ENCODE results near the gene SPOCK1. TPM values are rescaled to one million over a fixed set of nuclear protein-coding genes. Genes with fewer than 3 reads are reported as not detected.

SPOCK1 gene
- total and polyA plus RNA-seq, 4 donors: 0.48 to 4.5 (median 0.69) TPM

- ATAC-seq (ENCODE audit: insufficient read depth, low FRiP score) (no peak), DNase-seq (peak in 1 of 3 donors; percentile 27)
- no peak for TF ChIP-seq CTCF (IDR thresholded peaks at IDR 0.05; ENCODE audit: control extremely low read depth, extremely low read depth)
- Histone ChIP-seq H3K36me3 (ENCODE audit: control insufficient read depth in 4 of 4, insufficient read depth in 4 of 4, low read length in 4 of 4) (no peaks in the 10 kb centered on the region), H3K9ac (ENCODE audit: insufficient read depth in 1 of 2, low read length in 2 of 2) (no peak overlapping the region), H3K4me3 (no peak overlapping the region), H3K9me3 (ENCODE audit: control insufficient read depth in 4 of 4, insufficient read depth in 3 of 4, low read length in 3 of 4) (no peaks in the 10 kb centered on the region), H3K27ac (ENCODE audit: low read depth in 1 of 2, low read length in 1 of 2) (peak overlapping the region in 1 of 2 donors; percentile 49), H3K4me1 (ENCODE audit: control insufficient read depth in 5 of 5, insufficient read depth in 5 of 5, low read length in 5 of 5) (no peaks in the 10 kb centered on the region), H3K27me3 (ENCODE audit: control insufficient read depth in 3 of 3, insufficient read depth in 3 of 3, low read length in 2 of 3) (peaks cover 0 to 24% (median 0%) of the 10 kb centered on the region in 3 donors)
- 51 to 64% methylated on average over 7 of the region's 7 CpGs for WGBS, 2 donors
Observed at GRCh38 chr5:137072361-137073115, 426.6 kb downstream of the SPOCK1 start.

DNA sequence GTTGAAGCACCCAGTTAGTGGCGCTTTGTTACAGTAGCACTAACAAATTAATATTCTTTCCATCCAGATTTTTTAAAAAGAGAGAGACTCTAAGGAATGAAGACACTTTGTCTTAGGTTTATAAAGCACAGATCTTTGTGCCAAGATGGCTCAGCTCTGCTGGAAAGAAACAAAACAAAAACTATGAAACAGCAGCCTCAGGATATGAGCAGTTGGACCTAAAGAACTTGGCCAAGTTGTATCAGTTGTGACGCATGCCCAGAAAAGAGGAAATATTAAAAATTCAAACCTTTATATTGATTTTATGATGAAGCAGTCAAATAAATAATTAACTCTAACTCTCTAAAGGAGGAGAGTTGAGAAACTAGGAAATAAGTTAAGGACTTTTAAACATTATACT, 427.2 kb downstream of the SPOCK1 start:
- DNase-seq: peak in 1 of 3 donors; percentile 3
- H3K9ac ChIP-seq (ENCODE audit: insufficient read depth in 1 of 2, low read length in 2 of 2): no peak overlapping the region
- H3K27ac ChIP-seq (ENCODE audit: low read depth in 1 of 2, low read length in 1 of 2): no peak overlapping the region
- ATAC-seq (ENCODE audit: insufficient read depth, low FRiP score): no peak
- H3K4me1 ChIP-seq (ENCODE audit: control insufficient read depth in 5 of 5, insufficient read depth in 5 of 5, low read length in 5 of 5): no peaks in the 10 kb centered on the region
- 66 to 91% methylated on average over 2 of the region's 2 CpGs for WGBS, 2 donors
- peaks cover 0 to 20% (median 0%) of the 10 kb centered on the region in 3 donors for H3K27me3 ChIP-seq (ENCODE audit: control insufficient read depth in 3 of 3, insufficient read depth in 3 of 3, low read length in 2 of 3)
- H3K4me3 ChIP-seq: no peak overlapping the region
- no peaks in the 10 kb centered on the region for H3K9me3 ChIP-seq (ENCODE audit: control insufficient read depth in 4 of 4, insufficient read depth in 3 of 4, low read length in 3 of 4)
- H3K36me3 ChIP-seq (ENCODE audit: control insufficient read depth in 4 of 4, insufficient read depth in 4 of 4, low read length in 4 of 4): no peaks in the 10 kb centered on the region
- no peak for TF ChIP-seq CTCF (IDR thresholded peaks at IDR 0.05; ENCODE audit: control extremely low read depth, extremely low read depth)

GRCh38 chr5:137071526-137071925, 427.6 kb downstream of the SPOCK1 start:
- H3K36me3 ChIP-seq (ENCODE audit: control insufficient read depth in 4 of 4, insufficient read depth in 4 of 4, low read length in 4 of 4): no peaks in the 10 kb centered on the region
- no peak for DNase-seq
- WGBS, 2 donors: 64 to 80% methylated on average over 3 of the region's 3 CpGs
- TF ChIP-seq CTCF (IDR thresholded peaks at IDR 0.05; ENCODE audit: control extremely low read depth, extremely low read depth): no peak
- H3K9me3 ChIP-seq (ENCODE audit: control insufficient read depth in 4 of 4, insufficient read depth in 3 of 4, low read length in 3 of 4): no peaks in the 10 kb centered on the region
- no peaks in the 10 kb centered on the region for H3K4me1 ChIP-seq (ENCODE audit: control insufficient read depth in 5 of 5, insufficient read depth in 5 of 5, low read length in 5 of 5)
- peaks cover 0 to 20% (median 0%) of the 10 kb centered on the region in 3 donors for H3K27me3 ChIP-seq (ENCODE audit: control insufficient read depth in 3 of 3, insufficient read depth in 3 of 3, low read length in 2 of 3)
- ATAC-seq (ENCODE audit: insufficient read depth, low FRiP score): no peak
- no peak overlapping the region for H3K27ac ChIP-seq (ENCODE audit: low read depth in 1 of 2, low read length in 1 of 2)
- H3K9ac ChIP-seq (ENCODE audit: insufficient read depth in 1 of 2, low read length in 2 of 2): no peak overlapping the region
- no peak overlapping the region for H3K4me3 ChIP-seq
